Suppressor macrophage treated with lipopolysaccharide for 4 hours (primary cell): ENCODE measurements around the gene ACAD10.

Experiments used
- DNase-seq: peaks from one replicate; pipeline ENCODE4 v3.0.0-alpha.2; 2020

The ACAD10 gene

DNA sequence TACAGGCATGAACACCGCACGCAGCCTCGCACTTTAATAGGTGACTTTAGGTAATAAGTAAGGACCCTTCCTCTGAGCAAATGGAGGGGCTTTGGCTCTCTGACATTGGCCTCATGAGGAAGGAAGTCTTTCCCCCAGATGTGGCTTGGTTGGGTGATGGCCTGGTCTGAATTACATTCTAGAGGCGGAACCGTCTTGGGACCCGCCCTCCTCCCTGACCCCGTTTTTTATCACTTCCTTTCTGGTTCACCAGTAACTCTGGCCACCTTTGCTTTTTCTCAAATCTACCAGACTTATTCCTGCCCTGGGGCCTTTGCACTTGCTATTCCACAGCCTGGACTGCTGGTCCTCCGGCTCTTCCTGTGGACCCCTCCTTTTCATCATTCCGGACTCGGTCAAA is 94.3 kb downstream of the ACAD10 start:
- DNase-seq: no peak

DNA sequence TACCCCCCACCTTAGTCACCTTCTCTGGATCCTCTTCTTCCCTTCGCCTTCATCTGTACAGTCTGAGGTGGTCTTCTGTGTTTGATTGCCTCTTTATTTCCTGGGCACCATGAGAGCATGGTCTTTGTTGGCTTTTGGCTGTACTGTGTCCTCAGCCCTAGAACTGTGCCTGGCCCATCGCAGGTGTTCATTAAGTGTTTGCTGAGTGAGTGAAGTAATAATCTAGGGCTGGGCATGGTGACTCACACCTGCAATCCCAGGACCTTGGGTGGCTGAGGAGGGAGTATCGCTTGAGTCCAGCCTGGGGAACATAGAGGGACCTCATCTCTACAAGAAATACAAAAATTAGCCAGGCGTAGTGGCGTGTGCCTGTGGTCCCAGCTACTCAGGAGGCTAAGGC is 94.8 kb downstream of the ACAD10 start:
- no peak for DNase-seq

DNA sequence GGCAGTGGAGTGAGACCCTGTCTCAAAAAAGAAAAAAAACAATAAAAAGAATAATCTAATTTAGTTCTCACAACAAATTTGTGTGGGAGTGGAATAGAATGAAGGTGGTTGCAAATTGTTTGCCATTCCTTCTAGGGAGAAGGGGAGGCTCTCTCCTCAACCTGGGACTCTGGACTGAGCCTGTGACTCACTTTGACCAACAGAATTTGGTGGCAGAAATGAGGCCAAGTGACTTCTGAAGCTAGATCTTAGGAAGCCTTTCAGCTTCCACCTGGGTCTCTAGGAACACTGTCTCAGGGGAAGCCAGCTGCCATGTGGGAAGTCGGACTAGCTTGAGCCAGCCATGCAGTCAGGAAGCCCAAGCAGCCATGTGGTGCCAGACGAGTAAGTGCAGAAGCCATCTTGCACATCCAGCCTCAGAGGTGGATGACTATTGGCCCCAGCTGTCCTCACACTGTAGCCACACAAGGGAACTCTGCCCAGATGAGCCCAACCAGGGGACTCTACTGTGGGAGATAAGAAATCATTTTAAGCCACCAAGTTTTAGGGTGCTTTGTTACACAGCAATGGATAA is 95.3 kb downstream of the ACAD10 start:
- DNase-seq: no peak

DNA sequence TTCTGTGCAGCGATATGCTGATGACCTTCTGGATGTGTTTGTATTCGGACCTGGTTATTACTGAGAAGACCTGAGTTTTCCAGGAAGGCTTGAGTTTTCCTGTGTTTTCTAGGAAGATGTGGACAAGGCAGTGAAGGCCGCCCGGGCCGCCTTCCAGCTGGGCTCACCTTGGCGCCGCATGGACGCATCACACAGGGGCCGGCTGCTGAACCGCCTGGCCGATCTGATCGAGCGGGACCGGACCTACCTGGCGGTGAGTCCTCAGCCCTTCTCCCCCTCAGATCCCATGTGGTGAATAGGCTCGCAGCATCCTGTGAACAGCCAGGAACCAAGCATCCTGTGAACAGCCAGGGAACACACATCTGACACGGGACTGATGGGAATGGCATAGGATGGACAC is 97.2 kb downstream of the ACAD10 start:
- DNase-seq: no peak

DNA sequence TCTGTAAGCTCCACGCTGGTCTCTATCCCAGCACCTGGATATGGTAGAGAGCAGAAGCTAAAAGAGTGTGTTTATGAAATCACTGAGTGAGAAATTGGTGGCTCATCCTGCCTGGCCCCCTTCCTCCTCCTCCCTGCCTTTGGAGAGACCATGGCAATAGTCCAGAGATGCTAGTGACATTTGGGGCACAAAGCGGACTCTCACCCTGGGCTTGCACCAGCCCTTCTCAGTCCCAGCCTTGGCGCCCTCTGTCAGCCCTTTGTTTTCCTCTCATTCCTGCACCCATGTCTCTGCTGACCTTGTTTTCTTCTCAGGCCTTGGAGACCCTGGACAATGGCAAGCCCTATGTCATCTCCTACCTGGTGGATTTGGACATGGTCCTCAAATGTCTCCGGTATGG is 99.1 kb downstream of the ACAD10 start:
- DNase-seq: no peak

DNA sequence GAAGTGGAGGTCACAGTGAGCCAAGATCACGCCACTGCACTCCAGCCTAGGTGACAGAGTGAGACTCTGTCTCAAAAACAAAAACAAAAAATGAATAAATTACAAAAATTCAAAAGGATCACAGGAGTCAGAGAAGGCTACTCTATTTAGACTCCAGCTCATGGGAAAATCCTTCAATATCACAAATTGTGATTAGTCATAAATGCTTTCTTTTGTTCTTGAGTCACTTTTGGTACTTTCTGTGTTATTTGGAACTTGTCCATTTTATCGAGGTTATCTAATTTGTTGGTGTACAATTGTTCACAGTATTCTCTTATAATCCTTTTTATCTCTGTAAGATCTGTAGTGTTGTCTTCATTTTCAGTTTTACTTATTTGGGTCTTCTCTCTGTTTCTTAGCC is 99.8 kb downstream of the ACAD10 start:
- DNase-seq: no peak

DNA sequence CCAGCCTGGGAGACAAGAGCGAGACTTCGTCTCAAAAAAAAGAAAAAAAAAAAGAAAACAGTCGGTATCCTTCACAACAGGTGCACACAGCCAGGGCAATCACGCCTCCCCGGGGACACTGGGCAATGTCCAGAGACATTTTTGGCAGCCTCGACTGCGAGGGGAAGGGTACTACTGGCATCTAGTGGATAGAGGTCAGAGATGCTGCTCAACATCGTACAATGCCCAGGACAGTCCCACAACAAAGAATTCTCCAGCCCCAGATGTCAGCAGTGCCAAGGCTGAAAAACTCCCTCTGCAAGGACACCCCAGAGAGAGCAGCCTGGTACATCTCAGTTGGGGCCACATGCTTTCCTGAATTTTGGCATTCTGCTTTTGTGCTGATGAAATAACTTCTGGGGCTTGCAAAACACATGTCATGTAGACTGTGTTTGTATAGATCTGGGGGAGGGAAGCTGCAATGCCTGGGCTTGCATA is 102.4 kb downstream of the ACAD10 start:
- peak; percentile 67 for DNase-seq

DNA sequence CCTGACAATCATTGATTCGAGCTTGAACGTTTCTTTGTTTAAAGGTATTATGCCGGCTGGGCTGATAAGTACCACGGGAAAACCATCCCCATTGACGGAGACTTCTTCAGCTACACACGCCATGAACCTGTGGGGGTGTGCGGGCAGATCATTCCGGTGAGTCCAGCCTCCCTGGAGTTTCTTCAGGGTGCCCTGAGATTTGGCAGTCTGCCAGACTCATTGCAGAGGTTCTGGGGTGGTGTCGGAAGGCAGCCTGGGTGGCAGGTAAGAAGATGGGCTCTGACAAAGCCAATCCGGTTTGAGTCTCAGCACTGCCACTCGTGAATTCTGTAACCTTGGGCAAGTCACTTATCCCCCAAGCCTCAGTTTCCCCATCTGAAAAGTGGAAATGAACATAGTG is 103.9 kb downstream of the ACAD10 start:
- no peak for DNase-seq

DNA sequence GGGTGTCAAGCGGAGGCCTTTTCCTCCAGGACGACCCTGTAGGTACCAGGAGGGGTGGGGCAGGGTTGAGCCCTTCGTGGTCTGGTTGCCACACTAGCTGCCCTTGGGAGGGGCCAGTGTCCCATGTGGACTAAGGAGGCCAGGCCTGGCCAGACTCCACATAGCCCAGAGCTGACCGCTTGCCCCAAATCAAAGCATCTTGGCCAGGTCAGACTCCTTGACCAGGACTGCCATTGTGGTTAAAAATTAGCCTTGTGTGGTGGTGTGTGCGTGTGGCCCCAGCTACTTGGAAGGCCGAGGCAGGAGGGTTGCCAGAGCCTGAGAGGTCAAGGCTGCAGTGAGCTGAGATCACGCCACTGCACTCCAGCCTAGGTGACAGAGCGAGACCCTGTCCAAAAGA is 105.7 kb downstream of the ACAD10 start:
- DNase-seq: no peak

DNA sequence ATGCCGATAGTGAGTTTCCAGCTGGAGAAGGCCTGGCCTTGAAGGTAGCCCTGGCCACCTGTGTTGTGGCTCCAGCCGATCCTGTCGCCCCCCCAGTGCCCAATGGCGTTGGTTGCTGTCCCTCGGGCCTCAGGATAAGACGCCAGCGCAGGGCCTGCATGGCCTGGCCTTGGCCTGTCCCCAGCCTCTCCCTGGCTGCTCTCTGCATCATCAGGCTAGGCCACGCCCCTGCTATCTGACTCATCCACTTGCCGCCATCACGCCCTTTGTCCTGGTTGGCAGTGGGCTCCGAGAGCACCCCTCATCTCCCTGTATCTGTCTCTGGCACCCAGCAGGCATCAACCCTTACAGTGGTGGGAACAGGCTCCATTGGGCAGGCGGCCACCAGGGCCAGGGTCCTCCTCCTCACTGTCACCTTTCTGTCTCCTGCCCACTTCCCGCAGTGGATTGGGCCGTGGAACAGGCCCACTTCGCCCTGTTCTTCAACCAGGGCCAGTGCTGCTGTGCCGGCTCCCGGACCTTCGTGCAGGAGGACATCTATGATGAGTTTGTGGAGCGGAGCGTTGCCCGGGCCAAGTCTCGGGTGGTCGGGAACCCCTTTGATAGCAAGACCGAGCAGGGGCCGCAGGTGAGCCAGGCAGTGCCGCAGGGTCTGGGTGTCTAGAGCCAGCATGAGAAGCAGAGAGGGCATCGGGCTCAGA is 106.5 kb downstream of the ACAD10 start:
- no peak for DNase-seq

DNA sequence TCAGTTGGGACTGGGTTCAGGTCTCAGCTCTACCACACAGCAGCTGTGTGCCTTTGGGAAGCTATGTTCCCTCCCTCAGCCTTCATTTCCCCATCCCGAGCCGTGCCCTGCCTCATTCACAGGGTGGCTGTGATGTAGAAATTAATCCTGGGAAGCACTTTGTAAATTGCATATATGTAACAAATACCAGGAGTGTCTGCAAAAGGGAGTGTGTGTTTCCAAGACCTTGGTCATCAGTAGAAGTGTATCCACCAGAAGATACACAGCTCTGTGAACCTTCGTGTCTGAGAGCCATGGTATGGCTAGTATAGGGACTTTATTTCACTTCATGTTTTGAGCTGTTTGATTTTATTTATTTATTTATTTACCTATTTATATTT is 107.0 kb downstream of the ACAD10 start:
- no peak for DNase-seq

DNA sequence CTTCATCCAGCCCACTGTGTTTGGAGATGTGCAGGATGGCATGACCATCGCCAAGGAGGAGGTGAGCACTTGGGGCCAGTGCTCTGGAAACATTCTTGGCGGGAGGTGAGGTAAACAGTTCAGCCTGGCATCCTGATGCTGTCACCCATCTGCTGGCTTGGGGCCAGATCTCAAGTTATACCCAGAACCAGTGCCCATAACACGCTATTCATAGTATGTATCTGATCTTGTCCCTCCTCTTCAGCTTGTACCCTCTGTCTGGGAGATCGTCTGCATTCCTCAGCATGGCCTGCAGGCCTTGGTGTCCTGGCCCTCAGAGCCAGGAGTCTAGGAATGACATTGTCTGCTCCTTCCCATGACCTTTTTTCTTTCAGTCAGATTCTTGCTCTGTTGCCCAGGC is 112.3 kb downstream of the ACAD10 start:
- DNase-seq: no peak

DNA sequence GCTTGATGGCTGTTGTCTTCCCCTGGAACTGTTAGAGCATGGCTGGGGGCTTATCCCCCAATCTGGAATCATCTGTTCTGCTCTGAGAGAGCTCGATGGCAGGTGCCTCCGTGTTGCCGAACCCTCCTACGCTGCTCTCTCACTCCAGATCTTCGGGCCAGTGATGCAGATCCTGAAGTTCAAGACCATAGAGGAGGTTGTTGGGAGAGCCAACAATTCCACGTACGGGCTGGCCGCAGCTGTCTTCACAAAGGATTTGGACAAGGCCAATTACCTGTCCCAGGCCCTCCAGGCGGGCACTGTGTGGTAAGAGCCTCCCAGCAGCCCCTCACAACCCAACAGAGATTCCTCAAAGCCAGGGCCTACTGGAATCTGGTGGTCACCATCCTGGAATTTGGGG is 113.9 kb downstream of the ACAD10 start:
- no peak for DNase-seq

DNA sequence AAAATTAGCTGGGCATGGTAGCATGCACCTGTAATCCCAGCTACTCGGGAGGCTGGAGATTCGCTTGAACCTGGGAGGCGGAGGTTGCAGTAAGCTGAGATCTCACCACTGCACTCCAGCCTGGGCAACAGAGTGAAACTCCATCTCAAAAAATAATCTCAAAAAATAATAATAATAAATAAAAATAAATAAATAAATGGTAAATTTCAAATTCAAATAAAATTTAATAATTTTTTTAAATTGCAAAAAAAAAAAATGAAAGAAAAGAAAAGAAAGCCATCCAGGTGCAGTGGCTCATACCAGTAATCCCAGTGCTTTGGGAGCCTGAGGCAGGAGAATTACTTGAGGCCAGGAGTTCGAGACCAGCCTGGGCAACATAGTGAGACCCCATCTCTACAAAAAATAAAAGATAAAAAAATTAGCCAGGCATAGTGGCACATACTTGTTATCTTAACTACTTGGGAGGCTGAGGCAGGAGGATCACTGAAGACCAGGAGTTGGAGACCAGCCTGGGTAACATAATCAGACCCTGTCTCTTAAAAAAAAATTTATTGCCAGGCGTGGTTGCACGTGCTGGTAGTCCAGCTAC is 117.3 kb downstream of the ACAD10 start:
- no peak for DNase-seq

DNA sequence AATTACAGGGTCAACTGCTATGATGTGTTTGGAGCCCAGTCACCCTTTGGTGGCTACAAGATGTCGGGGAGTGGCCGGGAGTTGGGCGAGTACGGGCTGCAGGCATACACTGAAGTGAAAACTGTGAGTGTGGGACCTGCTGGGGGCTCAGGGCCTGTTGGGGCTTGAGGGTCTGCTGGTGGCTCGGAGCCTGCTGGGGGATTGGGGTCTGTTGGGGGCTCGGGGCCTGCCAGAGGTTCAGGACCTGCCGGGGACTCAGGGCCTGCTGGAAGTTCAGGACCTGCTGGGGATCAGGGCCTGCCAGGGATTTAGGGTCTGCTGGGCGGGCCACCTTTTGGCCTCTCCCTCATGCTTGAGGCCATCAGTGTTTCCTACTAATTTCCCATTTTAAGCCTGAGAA is 118.0 kb downstream of the ACAD10 start:
- no peak for DNase-seq

DNA sequence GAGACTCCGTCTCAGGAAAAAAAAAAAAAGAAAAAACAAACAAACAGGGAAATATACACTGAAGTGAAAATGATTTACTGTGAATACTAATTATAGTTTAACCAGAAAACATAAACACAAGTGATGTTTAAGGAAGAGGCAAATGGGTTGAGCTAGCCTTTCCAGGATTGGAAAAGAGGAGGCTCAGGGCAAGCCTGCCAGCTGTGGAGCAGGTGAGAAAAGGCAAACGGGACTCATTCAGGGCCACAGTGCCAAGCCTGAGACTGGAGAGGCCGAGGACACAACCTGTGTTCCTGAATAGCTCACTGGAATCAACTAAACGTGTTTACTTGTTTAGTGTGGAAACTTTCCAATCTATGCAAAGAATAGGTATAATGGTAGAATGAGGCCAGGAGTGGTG is 120.5 kb downstream of the ACAD10 start:
- DNase-seq: no peak
